ENCODE results near the gene SNRNP25.
A peak's percentile ranks its signal among the peaks of the same experiment; 100 is the strongest.

The SNRNP25 gene

DNA sequence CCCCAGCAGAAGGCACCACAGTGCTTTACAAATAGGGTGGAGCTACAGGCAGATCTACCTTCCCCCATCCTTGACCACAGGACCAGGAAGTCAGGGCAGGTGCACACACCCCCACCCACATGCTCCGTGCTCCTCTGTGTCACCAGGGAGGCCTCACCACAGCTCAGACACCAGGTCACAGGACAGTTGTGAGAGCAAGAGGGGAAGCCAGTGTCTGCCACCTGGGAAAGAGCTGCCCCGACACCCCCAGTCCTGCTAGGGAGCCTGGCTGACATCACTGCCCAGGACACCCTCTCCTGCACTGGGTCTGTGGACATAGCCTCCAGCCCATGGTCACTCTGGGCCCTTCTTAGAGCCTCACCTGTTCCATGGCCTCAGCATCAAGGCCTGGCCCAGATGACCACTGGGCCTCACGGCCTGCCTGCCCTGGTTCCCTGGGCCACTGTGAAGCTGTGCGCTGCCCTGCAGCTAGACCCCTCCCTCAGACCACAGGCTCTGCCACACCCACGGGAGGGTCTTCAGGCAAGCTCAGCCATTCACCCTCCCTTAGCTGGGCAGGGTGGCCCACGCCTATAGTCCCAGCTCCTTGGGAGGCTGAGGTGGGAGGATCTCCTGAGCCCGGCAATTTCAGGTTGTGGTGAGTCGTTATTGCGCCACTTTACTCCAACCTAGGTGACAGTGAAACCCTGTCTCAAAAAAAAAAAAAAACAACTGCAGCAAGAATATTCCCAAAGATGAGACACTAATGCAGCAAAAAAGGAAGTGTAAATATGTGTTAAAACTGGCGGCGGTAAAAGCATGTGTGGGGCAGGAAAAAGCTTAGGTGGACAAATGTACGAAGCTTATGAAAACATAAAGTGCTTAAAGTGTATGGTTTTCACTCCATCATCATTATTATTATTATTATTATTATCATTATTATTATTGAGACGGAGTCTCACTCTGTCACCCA lies 14.4 kb upstream of the SNRNP25 start:
- in situ Hi-C loops (cut with MboI; ENCODE audit: low sequenced_read_pairs, unreplicated experiment), result no loop called here
- DNase-seq (ENCODE audit: low spot score), result peak; percentile 88
- TF ChIP-seq, protein P1, sequence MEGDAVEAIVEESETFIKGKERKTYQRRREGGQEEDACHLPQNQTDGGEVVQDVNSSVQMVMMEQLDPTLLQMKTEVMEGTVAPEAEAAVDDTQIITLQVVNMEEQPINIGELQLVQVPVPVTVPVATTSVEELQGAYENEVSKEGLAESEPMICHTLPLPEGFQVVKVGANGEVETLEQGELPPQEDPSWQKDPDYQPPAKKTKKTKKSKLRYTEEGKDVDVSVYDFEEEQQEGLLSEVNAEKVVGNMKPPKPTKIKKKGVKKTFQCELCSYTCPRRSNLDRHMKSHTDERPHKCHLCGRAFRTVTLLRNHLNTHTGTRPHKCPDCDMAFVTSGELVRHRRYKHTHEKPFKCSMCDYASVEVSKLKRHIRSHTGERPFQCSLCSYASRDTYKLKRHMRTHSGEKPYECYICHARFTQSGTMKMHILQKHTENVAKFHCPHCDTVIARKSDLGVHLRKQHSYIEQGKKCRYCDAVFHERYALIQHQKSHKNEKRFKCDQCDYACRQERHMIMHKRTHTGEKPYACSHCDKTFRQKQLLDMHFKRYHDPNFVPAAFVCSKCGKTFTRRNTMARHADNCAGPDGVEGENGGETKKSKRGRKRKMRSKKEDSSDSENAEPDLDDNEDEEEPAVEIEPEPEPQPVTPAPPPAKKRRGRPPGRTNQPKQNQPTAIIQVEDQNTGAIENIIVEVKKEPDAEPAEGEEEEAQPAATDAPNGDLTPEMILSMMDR (IDR thresholded peaks at IDR 0.05; ENCODE audit: borderline replicate concordance, control extremely low read depth, extremely low read depth, insufficient read depth, missing control alignments), result no peak

GRCh38 chr16:41439-42068 lies 12.1 kb upstream of the SNRNP25 start:
- in situ Hi-C loops (cut with MboI; ENCODE audit: low sequenced_read_pairs, unreplicated experiment), result no loop called here
- TF ChIP-seq, protein P1 (IDR thresholded peaks at IDR 0.05; ENCODE audit: borderline replicate concordance, control extremely low read depth, extremely low read depth, insufficient read depth, missing control alignments), result no peak
- no peak for DNase-seq (ENCODE audit: low spot score)

GRCh38 chr16:42069-42457 lies 11.6 kb upstream of the SNRNP25 start:
- TF ChIP-seq, protein P1 (IDR thresholded peaks at IDR 0.05; ENCODE audit: borderline replicate concordance, control extremely low read depth, extremely low read depth, insufficient read depth, missing control alignments), result no peak
- DNase-seq (ENCODE audit: low spot score), result no peak
- in situ Hi-C loops (cut with MboI; ENCODE audit: low sequenced_read_pairs, unreplicated experiment), result no loop called here

DNA sequence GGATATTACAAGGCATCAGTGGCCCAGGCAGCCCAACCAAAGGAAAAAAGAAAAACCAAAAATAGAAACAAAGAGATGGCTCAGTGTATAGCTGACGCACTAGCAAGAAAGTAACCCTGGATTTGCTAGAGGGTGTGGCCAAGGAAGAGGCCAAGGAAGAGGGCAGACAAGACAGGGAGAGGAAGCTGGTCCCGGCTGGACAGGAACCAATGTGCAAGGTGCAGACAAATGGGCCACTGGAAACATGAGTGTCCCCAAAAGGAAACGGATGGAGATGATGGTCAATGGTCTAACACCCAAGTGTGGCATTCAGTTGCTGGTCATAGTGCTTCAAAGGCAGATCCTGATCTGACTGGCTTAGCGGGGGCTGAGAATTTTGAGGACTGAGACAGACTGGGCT lies 10.9 kb upstream of the SNRNP25 start:
- DNase-seq (ENCODE audit: low spot score), result no peak
- in situ Hi-C loops (cut with MboI; ENCODE audit: low sequenced_read_pairs, unreplicated experiment), result no loop called here

DNA sequence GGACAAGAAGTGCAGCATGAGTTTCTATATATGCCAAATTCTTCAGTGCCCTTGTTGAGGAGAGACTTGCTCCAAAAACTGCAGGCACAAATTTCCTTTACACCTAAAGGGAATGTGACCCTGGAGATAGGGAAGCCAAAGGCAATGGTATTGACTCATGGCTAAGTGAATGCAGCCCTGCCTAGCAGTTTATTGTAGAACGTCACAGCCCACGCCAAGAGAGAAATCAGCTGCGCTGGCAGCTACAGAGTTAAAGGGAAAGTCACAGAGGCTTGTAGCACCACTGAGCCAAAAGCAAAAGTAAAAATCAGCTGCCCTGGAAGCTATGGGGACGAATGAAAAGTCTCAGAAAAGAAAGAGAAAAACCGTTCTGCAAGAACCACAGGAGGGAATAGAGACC lies 10.3 kb upstream of the SNRNP25 start:
- TF ChIP-seq, protein P1 (IDR thresholded peaks at IDR 0.05; ENCODE audit: borderline replicate concordance, control extremely low read depth, extremely low read depth, insufficient read depth, missing control alignments), result no peak
- no peak for DNase-seq (ENCODE audit: low spot score)
- in situ Hi-C loops (cut with MboI; ENCODE audit: low sequenced_read_pairs, unreplicated experiment), result no loop called here

More for the DNA sequence above, 10.9 kb upstream of the SNRNP25 start:
- TF ChIP-seq, protein P1 (IDR thresholded peaks at IDR 0.05; ENCODE audit: borderline replicate concordance, control extremely low read depth, extremely low read depth, insufficient read depth, missing control alignments), result no peak

GRCh38 chr16:44655-45054 lies 9.0 kb upstream of the SNRNP25 start:
- in situ Hi-C loops (cut with MboI; ENCODE audit: low sequenced_read_pairs, unreplicated experiment), result no loop called here
- TF ChIP-seq, protein P1 (IDR thresholded peaks at IDR 0.05; ENCODE audit: borderline replicate concordance, control extremely low read depth, extremely low read depth, insufficient read depth, missing control alignments), result no peak
- no peak for DNase-seq (ENCODE audit: low spot score)
